Prostate gland (tissue), 2 donors: Measurements from ENCODE around the gene TBC1D3B. TPM values are rescaled to one million over a fixed set of nuclear protein-coding genes. Genes with fewer than 3 reads are reported as not detected.
"Not testable (repeated sequence)": the region's sequence is repeated elsewhere in the genome, so short reads cannot be mapped to it uniquely, and the experiment has no call there.

Experiments
- DNase-seq: peaks from one replicate; pipeline ENCODE4 v3.0.0-alpha.2; 2019; ENCODE audit warnings: low spot score
- H3K27ac ChIP-seq, 2 donors: fragments of 200-600 bp; sonication (generic); 2 replicates each; pipeline ENCODE4 v1.5.1; 2017 to 2019
- H3K27me3 ChIP-seq: fragments of 200-600 bp; sonication (generic); replicated peaks from 2 replicates; pipeline ENCODE4 v1.5.1; 2019; ENCODE audit not compliant: insufficient read depth
- H3K36me3 ChIP-seq, 2 donors: fragments of 200-600 bp; sonication (generic); 1 replicate in 1 of 2; 2 replicates in 1 of 2; pipeline versions ENCODE4 v1.5.1 to v1.8.1; 2017 to 2019
- H3K4me1 ChIP-seq: fragments of 200-600 bp; sonication (generic); replicated peaks from 2 replicates; pipeline ENCODE4 v1.5.1; 2019
- H3K4me3 ChIP-seq, 2 donors: fragments of 200-600 bp; sonication (generic); 2 replicates each; pipeline ENCODE4 v1.5.1; 2017 to 2019
- H3K9me3 ChIP-seq: fragments of 200-600 bp; sonication (generic); 2 replicates; pipeline ENCODE4 v1.5.1; 2017
- POLR2A ChIP-seq: fragments of 450-650 bp; IDR thresholded peaks from one replicate; pipeline ENCODE4 v1.6.1; 2016; ENCODE audit warnings: antibody characterized with exemption, mild to moderate bottlenecking
- POLR2AphosphoS5 ChIP-seq: sonication (generic); formaldehyde crosslinking; IDR thresholded peaks from one replicate; pipeline ENCODE4 v1.6.1; 2017; ENCODE audit warnings: antibody characterized with exemption
- WGBS: methylation state at CpG from one replicate; pipeline ENCODE4 v1.1.5; 2018; 5-methylcytosine and 5-hydroxymethylcytosine counted together
- intact Hi-C: fragments of 100-400 bp; cut with DNase I; formaldehyde crosslinking; loops from one replicate; pipeline ENCODE4 v1.14.2; 2022
- total RNA-seq, 2 donors: library from RNA; depleted of rRNA; stranded (reverse); fragments of >200 nt; gene quantifications; one replicate each; pipeline ENCODE4 v1.1.0, GENCODE V29; 2016
- TF ChIP-seq, protein P1 (sequence below), 4 experiments: fragments of 200-600 bp in 2 of 4; fragments of 450-650 bp in 2 of 4; sonication (generic) in 2 of 4; IDR thresholded peaks; 1 replicate in 3 of 4; 2 replicates in 1 of 4; pipeline ENCODE4 v1.5.1; 2016 to 2019; ENCODE audit warnings: antibody characterized with exemption in 4 of 4, mild to moderate bottlenecking in 2 of 4, moderate library complexity in 2 of 4

Gene TBC1D3B
- total RNA-seq, 2 donors from 2014 or later, result 0.96 to 3.9 TPM

GRCh38 chr17:36205637-36206485 is 29.4 kb upstream of the TBC1D3B start:
- no peak for DNase-seq
- no peak overlapping the region for H3K27ac ChIP-seq
- 83% methylated on average over 4 of the region's 4 CpGs for WGBS
- H3K9me3 ChIP-seq, result no peaks in the 10 kb centered on the region
- no peak for TF ChIP-seq POLR2A
- no peak for TF ChIP-seq POLR2AphosphoS5
- TF ChIP-seq, protein P1, sequence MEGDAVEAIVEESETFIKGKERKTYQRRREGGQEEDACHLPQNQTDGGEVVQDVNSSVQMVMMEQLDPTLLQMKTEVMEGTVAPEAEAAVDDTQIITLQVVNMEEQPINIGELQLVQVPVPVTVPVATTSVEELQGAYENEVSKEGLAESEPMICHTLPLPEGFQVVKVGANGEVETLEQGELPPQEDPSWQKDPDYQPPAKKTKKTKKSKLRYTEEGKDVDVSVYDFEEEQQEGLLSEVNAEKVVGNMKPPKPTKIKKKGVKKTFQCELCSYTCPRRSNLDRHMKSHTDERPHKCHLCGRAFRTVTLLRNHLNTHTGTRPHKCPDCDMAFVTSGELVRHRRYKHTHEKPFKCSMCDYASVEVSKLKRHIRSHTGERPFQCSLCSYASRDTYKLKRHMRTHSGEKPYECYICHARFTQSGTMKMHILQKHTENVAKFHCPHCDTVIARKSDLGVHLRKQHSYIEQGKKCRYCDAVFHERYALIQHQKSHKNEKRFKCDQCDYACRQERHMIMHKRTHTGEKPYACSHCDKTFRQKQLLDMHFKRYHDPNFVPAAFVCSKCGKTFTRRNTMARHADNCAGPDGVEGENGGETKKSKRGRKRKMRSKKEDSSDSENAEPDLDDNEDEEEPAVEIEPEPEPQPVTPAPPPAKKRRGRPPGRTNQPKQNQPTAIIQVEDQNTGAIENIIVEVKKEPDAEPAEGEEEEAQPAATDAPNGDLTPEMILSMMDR (IDR thresholded peaks at IDR 0.05), result no peak
- no peaks in the 10 kb centered on the region for H3K36me3 ChIP-seq
- no peaks in the 10 kb centered on the region for H3K4me1 ChIP-seq
- no peaks in the 10 kb centered on the region for H3K27me3 ChIP-seq
- intact Hi-C loops, result no loop called here
- no peak overlapping the region for H3K4me3 ChIP-seq

- Histone ChIP-seq H3K9me3 (no peaks in the 10 kb centered on the region), H3K36me3 (no peaks in the 10 kb centered on the region), H3K4me3 (no peak overlapping the region), H3K27ac (no peak overlapping the region), H3K4me1 (no peaks in the 10 kb centered on the region), H3K27me3 (no peaks in the 10 kb centered on the region)
- DNase-seq, result no peak
- intact Hi-C loops, result no loop called here
- WGBS, result 59% methylated on average over 7 of the region's 7 CpGs
- TF ChIP-seq, protein P1 (IDR thresholded peaks at IDR 0.05), result no peak
- TF ChIP-seq POLR2AphosphoS5 (no peak), POLR2A (no peak)
These were observed 28.5 kb upstream of the TBC1D3B start for GRCh38 chr17:36204724-36205500.

DNA sequence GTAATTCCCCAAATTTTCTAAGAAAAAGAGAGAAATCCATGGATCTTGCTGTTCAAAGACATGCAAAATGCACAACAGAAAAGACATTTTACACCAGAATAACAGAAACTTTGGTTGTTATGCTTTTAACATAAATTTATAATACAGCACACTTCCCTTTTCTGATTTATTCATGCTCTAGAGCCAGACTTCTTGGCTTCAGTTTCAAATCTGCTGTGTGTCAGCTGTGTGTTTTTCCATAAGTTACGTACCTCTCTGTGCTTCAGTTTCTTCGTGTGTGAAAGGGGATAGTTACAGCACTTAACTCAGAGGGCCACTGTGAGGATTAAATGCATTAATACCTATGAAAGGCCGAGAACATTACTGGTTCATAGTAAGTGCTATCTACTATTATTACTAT is 26.9 kb upstream of the TBC1D3B start:
- Histone ChIP-seq H3K4me3 (no peak overlapping the region), H3K4me1 (no peaks in the 10 kb centered on the region), H3K27me3 (no peaks in the 10 kb centered on the region), H3K9me3 (no peaks in the 10 kb centered on the region), H3K27ac (no peak overlapping the region), H3K36me3 (no peaks in the 10 kb centered on the region)
- DNase-seq, result no peak
- TF ChIP-seq POLR2A (no peak), POLR2AphosphoS5 (no peak)
- TF ChIP-seq, protein P1 (IDR thresholded peaks at IDR 0.05), result no peak
- 92% methylated on average over 3 of the region's 3 CpGs for WGBS
- intact Hi-C loops, result no loop called here

DNA sequence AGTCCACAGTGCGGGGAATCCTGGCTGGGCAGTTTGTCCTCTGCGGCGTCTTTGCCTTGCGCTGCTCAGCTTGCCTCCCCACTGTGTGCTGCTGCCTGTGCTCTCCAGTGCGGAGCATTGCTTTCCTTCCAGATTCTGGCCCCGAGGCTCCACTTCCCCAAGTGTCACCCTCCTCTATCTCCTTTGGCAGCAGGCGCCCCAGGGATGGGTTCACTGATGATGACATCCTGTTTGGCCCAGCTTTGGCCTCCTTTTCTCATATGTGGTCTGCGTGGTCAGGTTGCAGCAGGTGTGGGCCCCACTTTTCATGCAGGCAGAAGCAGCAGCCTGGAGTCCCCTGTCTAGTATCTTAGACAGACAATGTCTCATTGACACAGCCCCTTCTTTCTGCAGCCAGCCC is 25.1 kb upstream of the TBC1D3B start:
- 91% methylated on average over 8 of the region's 8 CpGs for WGBS
- H3K27me3 ChIP-seq, intact Hi-C loops, H3K27ac ChIP-seq, H3K4me3 ChIP-seq, H3K9me3 ChIP-seq, DNase-seq, H3K4me1 ChIP-seq, H3K36me3 ChIP-seq: not testable (repeated sequence)

GRCh38 chr17:36201102-36201501 is 24.7 kb upstream of the TBC1D3B start:
- DNase-seq, result not testable (repeated sequence)

More at GRCh38 chr17:36201102-36201501, 24.7 kb upstream of the TBC1D3B start:
- H3K4me3 ChIP-seq, intact Hi-C loops, H3K36me3 ChIP-seq, H3K27me3 ChIP-seq, H3K27ac ChIP-seq, H3K4me1 ChIP-seq, H3K9me3 ChIP-seq: not testable (repeated sequence)
- WGBS, result 82% methylated on average over 4 of the region's 4 CpGs
